HFFc6 (cell line): ENCODE measurements around the gene UXS1. TPM values are rescaled to one million over a fixed set of nuclear protein-coding genes. Genes with fewer than 3 reads are reported as not detected.
"Not testable (repeated sequence)": the region's sequence is repeated elsewhere in the genome, so short reads cannot be mapped to it uniquely, and the experiment has no call there.

ENCODE experiments used
- DNase-seq: peaks from one replicate; pipeline ENCODE4 v3.0.0-alpha.2; 2018
- H3K27ac Mint-ChIP-seq: 2 replicates; pipeline ENCODE4 v1.8.0; 2020; ENCODE audit warnings: mild to moderate bottlenecking, mixed read lengths
- H3K27me3 Mint-ChIP-seq: 2 replicates; pipeline ENCODE4 v1.8.0; 2021; ENCODE audit warnings: mild to moderate bottlenecking, moderate library complexity, mixed read lengths; ENCODE audit not compliant: insufficient read depth
- H3K36me3 Mint-ChIP-seq: 2 replicates; pipeline ENCODE4 v1.8.0; 2021; ENCODE audit warnings: low read depth, mixed read lengths
- H3K4me1 Mint-ChIP-seq: 2 replicates; pipeline ENCODE4 v1.8.0; 2020; ENCODE audit warnings: low read depth, mixed read lengths
- H3K4me3 Mint-ChIP-seq: 2 replicates; pipeline ENCODE4 v1.8.0; 2020; ENCODE audit warnings: mild to moderate bottlenecking, moderate library complexity, mixed read lengths
- H3K9me3 Mint-ChIP-seq: 2 replicates; pipeline ENCODE4 v1.8.0; 2020; ENCODE audit warnings: mild to moderate bottlenecking, mixed read lengths
- CTCF ChIP-seq: fragments of 200-600 bp; sonication (generic); IDR thresholded peaks from 2 replicates; pipeline ENCODE4 v1.5.0; 2021; ENCODE audit warnings: antibody characterized with exemption, mild to moderate bottlenecking
- total RNA-seq, 6 experiments: library from RNA; stranded (reverse); fragmentation: NEBNext Ultra II Directional; extraction: Animal tissue kit (Norgen Biotek cat#: 25700); gene quantifications; 2 replicates in 1 of 6; 3 replicates in 5 of 6; pipeline ENCODE4 v1.2.3, GENCODE V29; 2021

The UXS1 gene
- total RNA-seq, 6 experiments from 2014 or later: 40.0 to 51.9 (median 44.5) TPM

GRCh38 chr2:106137731-106138521, 56.2 kb downstream of the UXS1 start:
- Mint-ChIP-seq H3K4me1 (no peaks in the 10 kb centered on the region), H3K9me3 (no peaks in the 10 kb centered on the region), H3K27ac (no peak overlapping the region), H3K4me3 (no peak overlapping the region), H3K27me3 (no peaks in the 10 kb centered on the region; the same call in 1 of the 2 replicates), H3K36me3 (peaks cover 7% of the 10 kb centered on the region; the same call in 1 of the 2 replicates)
- no peak for DNase-seq
- TF ChIP-seq CTCF: no peak

- H3K27me3 Mint-ChIP-seq, H3K27ac Mint-ChIP-seq, H3K9me3 Mint-ChIP-seq, H3K4me3 Mint-ChIP-seq, DNase-seq, H3K4me1 Mint-ChIP-seq, H3K36me3 Mint-ChIP-seq: not testable (repeated sequence)
These were observed 62.9 kb downstream of the UXS1 start for GRCh38 chr2:106131192-106131591.

GRCh38 chr2:106130251-106130998, 63.7 kb downstream of the UXS1 start:
- Mint-ChIP-seq H3K4me3 (no peak overlapping the region), H3K4me1 (peaks cover 8% of the 10 kb centered on the region), H3K27me3 (no peaks in the 10 kb centered on the region; the same call in 1 of the 2 replicates), H3K36me3 (peaks cover 9% of the 10 kb centered on the region), H3K9me3 (no peaks in the 10 kb centered on the region), H3K27ac (no peak overlapping the region)
- DNase-seq: no peak
- no peak for TF ChIP-seq CTCF

GRCh38 chr2:106129592-106129991, 64.5 kb downstream of the UXS1 start:
- Mint-ChIP-seq H3K4me3 (no peak overlapping the region), H3K4me1 (peaks cover 16% of the 10 kb centered on the region), H3K36me3 (peaks cover 9% of the 10 kb centered on the region), H3K9me3 (no peaks in the 10 kb centered on the region), H3K27ac (no peak overlapping the region), H3K27me3 (no peaks in the 10 kb centered on the region; the same call in 1 of the 2 replicates)
- TF ChIP-seq CTCF: no peak
- no peak for DNase-seq

GRCh38 chr2:106129150-106129549, 65.0 kb downstream of the UXS1 start:
- H3K4me3 Mint-ChIP-seq: no peak overlapping the region

More at GRCh38 chr2:106129150-106129549, 65.0 kb downstream of the UXS1 start:
- peaks cover 16% of the 10 kb centered on the region for H3K4me1 Mint-ChIP-seq
- no peak overlapping the region for H3K27ac Mint-ChIP-seq
- H3K9me3 Mint-ChIP-seq: no peaks in the 10 kb centered on the region
- DNase-seq: no peak
- H3K27me3 Mint-ChIP-seq: no peaks in the 10 kb centered on the region; the same call in 1 of the 2 replicates
- H3K36me3 Mint-ChIP-seq: peaks cover 9% of the 10 kb centered on the region
- TF ChIP-seq CTCF: no peak
